Measurements from ENCODE around the gene NHLH2. TPM values are rescaled to one million over a fixed set of nuclear protein-coding genes. Genes with fewer than 3 reads are reported as not detected.

The NHLH2 gene
- total RNA-seq = not detected in 2 replicates

- intact Hi-C loops (cut with micrococcal nuclease) = no loop called here
Measured at GRCh38 chr1:115840605-115841460, at the start of gene NHLH2. Gene NHLH2 (minus strand): TSS chr1:115841126. CDS start chr1:115838372, 2,754 bp downstream.

DNA sequence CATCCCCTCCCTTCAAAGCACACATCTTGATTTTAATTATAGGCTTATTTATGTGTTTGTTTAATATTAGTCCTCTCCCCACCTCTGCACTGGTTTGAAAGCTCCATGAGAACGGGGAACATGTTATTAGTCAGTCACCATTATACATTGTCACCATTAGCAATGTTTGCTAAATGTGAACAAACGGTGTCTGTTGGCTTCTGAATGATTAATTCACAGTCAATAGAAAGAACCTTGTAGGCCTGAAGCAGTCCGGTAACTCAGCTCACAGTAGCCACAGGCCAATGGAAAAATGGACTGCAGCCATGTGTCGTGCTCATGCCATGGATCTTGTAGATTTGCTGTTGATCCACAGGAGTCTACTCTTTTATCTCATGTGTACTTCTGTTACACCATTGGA, 49.7 kb upstream of the NHLH2 start:
- intact Hi-C loops (cut with micrococcal nuclease) = no loop called here

- intact Hi-C loops (cut with micrococcal nuclease) = no loop called here
Measured at GRCh38 chr1:115888976-115889375, 48.0 kb upstream of the NHLH2 start.

GRCh38 chr1:115882913-115883902, 42.3 kb upstream of the NHLH2 start:
- intact Hi-C loops (cut with micrococcal nuclease) = no loop called here

DNA sequence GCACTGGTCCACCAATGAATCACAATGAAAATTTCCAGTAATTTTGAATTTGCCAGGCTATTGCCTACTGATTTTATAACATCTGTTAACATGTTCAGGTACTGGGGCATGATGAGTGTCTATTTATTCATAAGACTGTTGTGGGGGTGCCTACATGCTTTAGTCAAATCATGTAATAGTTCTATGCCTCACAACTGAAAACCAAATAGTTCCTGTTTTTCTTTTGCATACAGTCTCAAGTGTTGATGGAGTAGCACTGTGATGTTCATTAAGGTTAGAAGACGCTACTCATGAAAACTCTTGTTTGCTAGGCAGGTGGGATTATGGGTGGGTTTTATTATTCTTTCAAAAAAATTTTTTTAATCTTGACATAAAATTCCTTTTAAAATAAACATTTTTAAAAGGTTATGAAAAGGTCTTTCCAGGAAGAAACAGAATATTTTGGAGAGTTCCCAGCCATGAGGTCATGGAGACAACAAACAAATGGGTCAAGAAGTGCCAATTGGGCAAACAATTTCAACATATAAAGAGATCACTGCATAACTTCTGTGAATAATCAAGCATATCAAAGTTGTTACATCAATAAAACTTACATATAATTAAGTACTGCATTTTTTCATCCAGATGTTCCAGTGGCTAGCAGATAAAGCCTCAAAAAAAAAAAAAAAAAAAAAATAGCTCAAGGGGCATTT, 40.2 kb upstream of the NHLH2 start:
- intact Hi-C loops (cut with micrococcal nuclease) = no loop called here

DNA sequence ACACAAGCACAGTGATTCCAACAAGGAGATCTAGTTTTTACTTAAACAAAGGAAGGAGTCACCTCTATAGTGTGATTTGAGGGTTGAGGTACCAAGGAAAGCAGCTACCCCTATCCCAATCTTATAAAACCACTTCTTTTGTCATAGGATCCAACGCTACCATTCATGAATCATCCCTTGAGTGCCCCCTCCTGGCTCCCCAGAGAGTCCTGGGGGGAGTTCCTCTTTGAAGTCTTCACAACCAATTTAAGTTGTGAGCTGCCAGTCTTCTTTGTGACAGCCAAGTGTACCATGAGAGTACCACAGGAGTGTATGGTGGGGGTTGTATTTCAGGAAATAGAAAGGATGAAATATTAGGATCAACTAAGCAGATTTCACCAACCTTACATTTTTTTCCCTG, 39.1 kb upstream of the NHLH2 start:
- intact Hi-C loops (cut with micrococcal nuclease) = no loop called here

DNA sequence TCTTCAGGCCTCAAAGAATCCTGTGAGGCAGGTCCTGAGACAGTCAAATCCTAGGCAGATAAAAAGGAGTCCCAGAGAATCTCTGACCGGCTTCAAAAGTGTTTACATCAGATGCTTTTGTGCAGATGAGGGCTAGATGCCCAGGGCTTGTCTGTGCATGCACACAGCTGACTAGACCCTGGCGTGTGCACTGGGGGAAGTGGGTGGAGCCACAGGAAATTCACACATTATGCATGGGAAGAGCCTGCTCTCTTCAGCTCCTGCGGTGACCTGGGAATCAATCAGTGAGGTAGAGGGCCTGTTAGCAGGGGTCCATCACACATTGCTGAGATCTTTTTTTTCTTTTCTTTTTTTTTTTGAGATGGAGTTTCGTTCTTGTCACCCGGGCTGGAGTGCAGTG, 36.6 kb upstream of the NHLH2 start:
- intact Hi-C loops (cut with micrococcal nuclease) = no loop called here

GRCh38 chr1:115874904-115875303, 34.0 kb upstream of the NHLH2 start:
- intact Hi-C loops (cut with micrococcal nuclease) = no loop called here

- intact Hi-C loops (cut with micrococcal nuclease) = no loop called here
Measured at GRCh38 chr1:115874497-115874896, 33.6 kb upstream of the NHLH2 start.

DNA sequence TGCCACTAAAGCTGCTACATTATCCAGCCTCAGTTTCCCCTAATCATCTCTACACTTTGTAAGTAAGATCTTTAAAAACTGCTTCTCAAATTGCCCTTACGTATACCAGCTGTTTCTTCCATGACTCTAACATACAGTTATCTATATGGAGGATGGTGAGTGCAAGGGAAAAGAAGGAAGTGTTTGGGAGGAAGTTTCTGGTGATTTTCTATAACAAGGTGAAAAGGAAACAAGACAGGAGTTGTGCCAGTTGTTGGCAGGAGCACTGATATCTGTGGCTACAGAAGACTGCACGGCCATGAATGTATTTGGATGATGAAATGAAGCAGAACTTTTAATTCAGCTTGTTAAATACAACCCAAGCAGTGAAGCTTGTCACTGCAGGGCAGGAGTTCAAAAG, 32.3 kb upstream of the NHLH2 start:
- intact Hi-C loops (cut with micrococcal nuclease) = no loop called here

DNA sequence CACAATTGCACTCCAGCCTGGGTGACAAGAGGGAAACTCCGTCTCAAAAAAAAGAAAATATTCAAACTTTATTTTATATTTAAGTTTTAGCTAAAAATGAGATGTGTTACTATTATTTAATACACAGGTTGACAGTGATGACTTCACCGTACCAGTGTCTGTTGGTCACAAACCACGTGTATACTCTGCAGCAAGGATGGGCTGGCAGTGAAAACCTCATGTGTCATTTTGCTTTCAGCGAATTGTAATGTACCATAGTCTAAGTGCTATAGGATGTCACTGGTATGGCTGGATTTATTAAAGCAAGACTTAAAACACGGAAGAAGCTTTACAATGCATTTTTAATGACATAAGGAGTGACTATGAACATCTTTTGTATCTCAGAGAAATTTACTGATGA, 28.1 kb upstream of the NHLH2 start:
- intact Hi-C loops (cut with micrococcal nuclease) = no loop called here

DNA sequence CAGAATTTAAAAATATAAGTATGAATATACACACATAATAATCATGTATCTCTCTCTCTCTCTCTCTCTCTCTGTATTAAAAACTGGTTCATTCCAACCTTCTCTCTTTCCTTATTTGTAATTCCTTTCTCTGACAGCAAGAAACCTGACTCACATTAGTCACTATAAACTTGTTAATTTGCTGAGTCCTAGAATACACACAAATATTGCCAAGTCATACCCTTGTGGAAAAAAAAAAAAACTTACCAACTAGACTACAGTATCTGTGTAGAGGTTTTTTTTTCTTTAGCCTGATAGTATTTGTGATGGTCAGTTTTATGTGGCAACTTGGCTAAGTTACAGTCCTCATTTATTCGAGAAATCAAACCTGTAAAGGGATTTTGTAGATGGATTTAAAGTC, 26.3 kb upstream of the NHLH2 start:
- intact Hi-C loops (cut with micrococcal nuclease) = no loop called here

DNA sequence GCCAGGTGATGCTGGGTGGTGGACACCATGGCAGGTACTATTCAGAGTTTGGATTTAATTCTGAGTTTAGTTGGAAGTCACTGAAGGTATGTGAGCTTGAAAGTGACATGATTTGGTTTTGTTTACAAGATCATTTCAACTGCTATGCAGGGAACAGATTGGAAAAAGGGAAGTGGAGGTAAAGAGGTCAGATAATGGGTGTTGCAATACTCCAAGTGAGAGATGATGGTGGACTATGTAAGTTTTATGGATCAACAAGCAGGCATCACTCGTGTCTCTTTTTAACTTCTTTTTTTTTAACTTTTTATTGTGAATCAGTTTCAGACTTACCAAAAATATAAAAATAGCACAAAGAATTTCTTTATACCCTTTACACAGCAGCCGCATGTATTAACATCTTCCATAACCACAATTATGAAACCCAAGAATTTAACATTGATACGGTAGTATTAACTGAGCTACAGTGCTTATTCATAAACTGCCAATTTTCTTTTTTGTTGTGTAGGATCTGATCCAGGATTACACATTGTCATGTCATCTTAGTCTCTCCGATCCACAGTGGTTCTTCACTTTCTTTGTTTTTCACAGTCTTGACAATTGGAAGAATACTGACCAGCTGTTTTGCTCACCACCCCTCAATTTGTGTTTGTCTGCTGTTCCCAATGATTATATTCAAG, 24.9 kb upstream of the NHLH2 start:
- intact Hi-C loops (cut with micrococcal nuclease) = no loop called here

DNA sequence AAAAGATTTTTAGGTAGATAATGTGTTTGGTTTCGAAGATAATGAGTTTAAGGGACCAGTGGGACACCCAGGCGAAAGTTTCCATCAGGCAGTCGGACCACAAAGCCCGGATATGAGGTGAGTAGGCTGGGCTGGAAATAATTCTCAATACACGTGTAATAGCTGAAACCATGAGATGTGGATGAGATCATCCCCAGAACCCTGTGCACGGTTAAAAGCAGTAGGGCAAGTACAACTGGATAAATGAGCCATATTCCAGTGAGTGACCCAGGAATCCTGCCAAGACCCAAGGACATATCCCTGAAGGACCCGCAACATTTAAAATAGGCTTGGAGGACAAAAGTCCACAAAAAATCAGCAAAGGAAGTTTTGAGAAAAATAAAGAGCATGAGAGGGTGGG, 21.5 kb upstream of the NHLH2 start:
- intact Hi-C loops (cut with micrococcal nuclease) = no loop called here

DNA sequence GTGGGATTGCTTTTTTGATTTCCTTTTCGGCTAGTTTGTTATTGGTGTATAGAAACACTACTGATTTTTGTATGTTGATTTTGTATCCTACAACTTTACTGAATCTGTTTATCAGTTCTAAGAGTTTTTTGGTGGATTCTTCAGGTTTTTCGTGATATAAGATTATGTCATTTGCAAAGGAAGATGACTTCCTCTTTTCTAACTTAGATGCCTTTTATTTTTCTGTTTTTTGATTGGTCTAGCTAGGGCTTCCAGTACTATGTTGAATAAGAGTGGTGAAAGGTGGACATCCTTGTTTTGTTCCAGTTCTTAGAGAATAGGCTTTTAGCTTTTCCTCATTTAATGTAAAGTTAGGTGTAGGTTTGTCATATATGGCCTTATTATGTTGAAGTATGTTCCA, 13.1 kb upstream of the NHLH2 start:
- intact Hi-C loops (cut with micrococcal nuclease) = no loop called here

GRCh38 chr1:115850937-115851336, 10.0 kb upstream of the NHLH2 start:
- intact Hi-C loops (cut with micrococcal nuclease) = no loop called here

DNA sequence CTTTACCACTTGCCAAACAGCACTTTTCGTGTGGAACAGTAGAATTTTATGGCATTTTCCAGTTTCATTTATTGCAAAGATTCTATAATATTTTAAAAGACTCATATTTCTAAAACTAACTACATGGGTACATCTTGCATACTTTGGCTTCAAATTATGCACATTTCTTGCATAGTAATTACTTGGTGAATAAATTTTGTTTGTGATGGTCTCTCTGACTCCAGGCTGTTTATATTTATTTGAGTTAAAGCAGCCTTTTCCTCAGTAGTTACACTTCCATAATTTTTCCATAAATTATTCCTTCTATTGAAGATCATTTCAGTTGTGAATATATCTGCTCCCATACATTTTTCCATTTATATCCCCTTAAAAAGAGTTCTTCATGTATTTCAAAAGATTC, 6.9 kb upstream of the NHLH2 start:
- intact Hi-C loops (cut with micrococcal nuclease) = no loop called here

DNA sequence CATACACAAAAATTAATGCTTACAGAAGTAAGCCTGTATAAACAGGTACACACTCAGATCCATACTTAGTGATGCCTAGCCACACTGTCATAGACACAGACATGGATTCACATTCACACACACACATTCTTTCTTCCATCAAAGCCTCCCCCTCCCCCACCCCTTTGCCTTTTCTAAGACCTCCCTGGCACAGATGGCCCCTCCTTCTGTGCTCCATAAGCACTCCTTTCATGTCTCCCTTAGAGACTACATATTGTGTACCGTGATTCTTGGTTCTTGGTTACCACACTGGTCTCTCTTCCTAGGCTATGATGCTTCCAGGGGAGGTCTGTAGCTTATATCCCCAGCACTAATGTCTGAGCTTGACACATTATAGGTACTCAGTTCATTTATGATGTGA, 2.0 kb upstream of the NHLH2 start:
- intact Hi-C loops (cut with micrococcal nuclease) = no loop called here

DNA sequence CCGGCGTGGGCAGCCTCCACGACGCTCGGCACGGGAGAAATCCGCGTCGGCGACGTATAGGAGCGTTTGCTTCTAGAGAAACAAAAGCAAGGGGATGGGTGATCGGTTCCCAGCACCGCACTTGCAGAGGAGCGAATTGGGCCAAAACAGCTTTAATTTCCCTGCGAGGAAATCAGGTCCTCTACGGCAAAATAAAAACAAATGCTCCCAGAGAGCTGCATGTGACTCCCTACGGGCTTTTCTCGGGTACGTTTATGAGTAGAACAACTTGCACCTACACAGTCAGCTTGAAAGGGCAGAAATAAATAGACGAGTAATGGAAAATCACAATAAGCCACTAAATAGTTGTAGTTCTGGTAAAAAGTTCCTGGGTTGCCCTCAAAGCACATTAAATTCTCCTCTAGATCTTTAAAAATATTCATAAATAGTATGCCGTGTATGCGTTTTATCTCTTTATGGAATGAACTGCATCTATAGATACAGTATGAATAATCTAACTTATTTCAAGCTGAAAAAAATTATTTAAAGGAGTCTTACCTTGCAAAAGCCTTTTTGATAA, 1.2 kb downstream of the NHLH2 start:
- intact Hi-C loops (cut with micrococcal nuclease) = no loop called here

DNA sequence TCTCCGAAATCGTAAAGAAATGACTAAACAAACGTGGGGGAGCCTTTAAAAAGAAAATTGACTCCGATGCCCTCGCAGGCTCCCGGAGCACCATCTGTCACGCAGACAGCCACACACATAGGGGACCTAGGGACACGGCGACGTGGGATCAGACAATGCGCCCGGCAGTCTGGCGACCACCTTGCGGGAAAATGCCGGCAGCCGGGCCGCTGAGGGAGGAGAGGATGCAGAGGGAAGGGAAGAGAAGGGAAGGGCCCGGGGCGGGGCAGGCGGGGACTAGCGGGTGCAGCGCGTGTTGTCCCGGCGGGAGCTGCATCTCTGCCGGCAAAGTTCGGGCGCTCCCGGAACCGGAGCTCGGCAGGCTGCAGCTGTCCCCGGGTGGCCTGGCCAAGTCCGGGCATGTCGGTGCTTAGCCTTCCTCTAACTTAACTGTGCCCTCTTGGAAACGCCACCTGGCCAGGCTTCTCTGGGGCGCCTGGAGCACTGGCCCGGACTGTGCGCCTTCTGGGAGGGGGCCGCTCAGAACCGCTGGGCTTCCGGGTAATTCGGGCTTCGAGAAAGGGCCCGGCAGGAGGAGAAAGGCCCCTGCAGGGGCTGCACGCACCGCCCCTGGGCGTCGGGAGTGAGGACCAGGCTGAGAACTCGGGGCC, 1.8 kb downstream of the NHLH2 start:
- intact Hi-C loops (cut with micrococcal nuclease) = no loop called here
